GM19468 (cell line): Measurements from ENCODE around the gene HCN1.
"Not testable (repeated sequence)": the region's sequence is repeated elsewhere in the genome, so short reads cannot be mapped to it uniquely, and the experiment has no call there.

Source experiments
- ATAC-seq: cut with Tn5 transposase; IDR thresholded peaks from one replicate; pipeline ENCODE4 v1.9.1; 2021; ENCODE audit warnings: mild to moderate bottlenecking, moderate library complexity, moderate number of reproducible peaks; ENCODE audit not compliant: unreplicated experiment; ENCODE audit errors: extremely low read depth

The HCN1 gene

DNA sequence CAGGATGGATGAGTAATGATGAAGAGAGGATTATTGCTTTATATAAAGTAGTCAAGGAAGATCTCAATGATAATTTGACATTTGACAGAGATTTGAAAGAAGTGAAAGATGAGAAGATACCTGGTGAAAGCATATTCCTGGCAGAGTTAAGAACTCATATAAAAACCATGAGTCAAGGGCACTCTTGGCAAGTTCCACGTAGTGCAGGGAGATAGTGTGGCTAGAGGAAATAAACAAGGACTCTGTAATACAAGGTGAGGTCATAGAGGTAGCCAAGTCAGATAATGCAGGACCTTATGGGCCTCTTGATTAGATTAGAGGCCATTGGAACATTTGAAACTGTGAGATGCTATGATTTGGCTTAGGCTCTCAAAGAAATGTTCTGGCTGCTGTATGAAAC, 72.3 kb downstream of the HCN1 start:
- ATAC-seq = no peak

DNA sequence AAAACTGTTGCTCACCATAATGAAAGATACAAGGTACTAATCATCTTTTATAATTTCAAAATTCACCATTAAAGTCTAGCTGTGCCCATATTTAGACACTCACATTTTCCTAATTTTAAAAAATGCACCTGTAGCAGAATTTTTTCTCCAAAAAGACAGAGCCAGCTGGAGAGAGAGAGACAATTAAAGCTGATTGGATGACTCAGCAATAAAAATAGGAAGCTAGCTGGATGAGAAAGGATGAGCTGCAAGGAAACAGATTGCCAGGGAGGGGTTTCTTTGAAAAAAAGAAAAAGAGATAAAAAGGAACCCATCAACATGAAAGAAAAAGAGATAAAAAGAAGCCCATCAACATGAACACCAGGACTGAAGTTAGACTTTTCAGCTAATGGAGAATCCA, 73.8 kb downstream of the HCN1 start:
- no peak for ATAC-seq

DNA sequence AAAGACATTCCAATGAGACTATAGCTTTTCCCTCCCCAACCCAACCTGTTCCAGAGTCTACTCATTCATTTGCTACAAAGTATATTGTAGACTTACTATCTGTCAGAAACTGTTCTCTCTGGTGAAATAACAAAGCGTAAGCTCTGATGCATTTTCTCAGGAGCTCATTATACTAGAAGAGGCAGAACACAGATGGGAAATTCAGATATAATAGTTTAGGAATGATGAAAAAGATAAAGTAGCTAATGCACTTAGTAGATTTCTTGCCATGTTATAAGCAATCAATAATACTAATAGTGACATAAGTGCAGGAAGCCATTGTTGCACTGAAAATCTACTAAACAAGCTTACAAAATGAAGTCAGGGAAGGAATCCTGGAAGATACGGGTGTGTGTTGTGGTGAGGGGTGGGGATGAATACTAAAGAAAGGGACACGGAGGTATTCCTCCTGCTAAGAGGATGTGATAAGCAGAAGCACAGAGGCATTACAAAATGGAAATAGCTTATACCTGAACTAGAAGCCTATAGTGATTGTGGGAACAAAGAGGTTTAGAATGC, 78.2 kb downstream of the HCN1 start:
- no peak for ATAC-seq

DNA sequence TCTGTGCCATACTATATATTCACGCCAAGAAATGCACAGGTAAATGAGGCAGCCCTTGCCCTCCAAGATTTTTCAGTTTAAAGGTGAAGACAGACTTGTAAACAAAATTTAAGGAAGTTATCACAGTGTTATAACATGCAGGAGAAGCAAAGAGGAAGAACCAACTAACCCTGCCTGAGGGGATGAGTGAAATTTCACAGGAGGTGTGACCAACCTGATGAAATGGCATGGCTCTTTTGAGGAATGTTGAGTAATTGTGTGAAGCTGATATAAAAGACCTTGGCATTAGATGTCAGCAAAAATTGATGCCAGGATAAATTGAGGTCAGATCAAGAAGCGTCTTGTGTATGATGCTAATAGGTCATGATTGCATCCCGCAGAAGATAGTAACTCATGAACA, 86.5 kb downstream of the HCN1 start:
- ATAC-seq = no peak

DNA sequence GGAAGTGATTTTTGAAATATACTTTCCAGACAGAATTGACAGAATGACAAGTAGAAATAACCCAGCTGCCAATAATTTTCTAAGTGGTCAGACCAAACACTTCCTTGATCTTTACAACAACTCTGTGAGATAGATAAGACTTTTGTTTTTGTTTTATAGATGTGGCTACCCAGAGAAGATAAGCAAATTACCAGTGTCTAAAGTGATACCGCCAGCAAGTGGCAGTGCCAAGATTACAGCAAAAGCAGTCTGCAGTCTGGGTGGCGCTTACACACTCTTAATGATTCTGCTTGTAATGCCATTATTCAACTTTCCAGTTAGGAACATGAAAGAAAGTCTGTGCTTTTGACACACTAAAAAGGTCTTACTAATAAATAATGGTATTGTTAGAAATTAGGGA, 92.1 kb downstream of the HCN1 start:
- ATAC-seq = no peak

DNA sequence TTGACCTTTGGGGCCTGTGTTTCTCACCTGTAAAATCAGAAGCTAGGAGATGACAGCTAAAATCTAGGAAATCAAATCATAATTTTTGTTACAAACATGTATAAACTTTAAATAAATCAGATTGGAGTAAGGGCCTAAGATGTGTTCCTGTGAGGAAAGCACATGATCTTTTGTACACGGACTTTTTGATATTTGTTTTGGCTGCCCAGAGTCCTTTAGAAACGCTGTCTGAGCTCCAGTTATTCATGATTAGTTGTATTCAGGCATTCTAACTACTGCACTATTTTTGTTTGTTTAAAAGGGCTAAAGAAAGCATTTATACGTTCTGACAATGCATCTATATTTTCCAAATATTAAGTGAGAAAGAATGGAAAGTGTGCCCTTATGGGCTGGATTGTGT, 94.8 kb downstream of the HCN1 start:
- no peak for ATAC-seq

DNA sequence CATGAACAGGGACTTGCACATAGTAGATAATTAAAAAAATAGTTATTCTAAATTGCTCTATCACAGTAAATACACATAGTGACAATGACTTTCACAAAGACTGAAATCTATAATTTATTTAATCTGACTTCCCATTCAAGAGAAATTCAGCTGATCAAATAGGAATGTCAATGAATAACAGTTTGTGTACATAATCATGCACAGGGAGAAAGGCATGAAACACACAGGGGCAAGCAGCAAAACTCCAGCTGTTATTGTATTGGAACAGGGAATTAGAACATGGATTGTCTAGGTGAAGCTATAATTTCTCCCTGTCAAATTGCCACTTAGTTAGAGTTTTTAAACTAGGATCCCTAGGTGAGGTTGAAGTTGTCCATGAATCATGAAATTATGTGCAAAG, 99.9 kb downstream of the HCN1 start:
- no peak for ATAC-seq

DNA sequence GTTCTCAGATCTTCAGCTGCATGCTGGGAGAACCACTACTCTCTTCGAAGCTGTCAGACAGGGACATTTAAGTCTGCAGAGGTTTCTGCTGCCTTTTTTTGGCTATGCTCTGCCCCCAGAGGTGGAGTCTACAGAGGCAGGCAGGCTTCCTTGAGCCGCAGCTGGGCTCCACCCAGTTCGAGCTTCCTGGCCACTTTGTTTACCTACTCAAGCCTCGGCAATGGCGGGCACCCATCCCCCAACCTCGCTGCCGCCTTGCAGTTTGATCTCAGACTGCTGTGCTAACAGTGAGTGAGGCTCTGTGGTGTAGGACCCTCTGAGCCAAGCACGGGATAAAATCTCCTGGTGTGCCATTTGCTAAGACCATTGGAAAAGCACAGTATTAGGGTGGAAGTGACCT, 110.2 kb downstream of the HCN1 start:
- not testable (repeated sequence) for ATAC-seq

DNA sequence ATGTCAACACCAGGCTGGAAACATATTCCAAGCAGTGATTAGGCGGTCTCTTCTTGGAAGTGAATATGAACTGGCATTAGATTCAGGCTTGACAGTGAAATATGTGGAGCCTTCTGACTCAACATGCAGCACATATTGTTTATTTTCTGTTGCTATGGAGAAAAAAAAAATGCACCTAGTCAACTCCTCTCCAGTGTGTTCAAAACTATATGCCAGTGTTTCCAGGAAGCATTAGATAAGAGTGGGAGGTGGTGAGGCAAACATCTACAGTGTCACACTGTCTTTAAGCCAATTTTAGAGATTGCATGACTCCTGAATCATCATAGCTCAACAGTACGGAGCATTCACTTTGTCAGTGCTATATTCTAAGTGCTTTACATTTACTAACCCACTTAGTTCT, 117.9 kb downstream of the HCN1 start:
- ATAC-seq = no peak

DNA sequence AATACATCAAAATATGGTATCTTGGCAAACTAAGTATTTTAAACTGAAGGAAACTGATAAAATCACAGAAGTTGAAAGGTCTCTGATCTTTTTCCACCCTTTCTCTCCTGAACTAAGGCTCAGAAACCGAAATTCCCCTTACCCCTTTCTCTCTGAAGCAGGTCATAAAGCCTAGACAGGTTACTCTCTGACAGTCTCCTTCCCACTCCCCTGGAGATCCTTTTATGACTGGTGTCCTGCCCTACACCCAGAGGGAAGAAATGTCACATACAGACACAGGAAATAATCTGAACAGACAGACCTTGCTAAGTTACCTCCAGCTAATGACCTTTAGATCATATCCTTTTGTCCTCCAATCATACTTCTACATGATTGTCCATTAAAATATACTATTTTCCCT, 127.4 kb downstream of the HCN1 start:
- no peak for ATAC-seq

DNA sequence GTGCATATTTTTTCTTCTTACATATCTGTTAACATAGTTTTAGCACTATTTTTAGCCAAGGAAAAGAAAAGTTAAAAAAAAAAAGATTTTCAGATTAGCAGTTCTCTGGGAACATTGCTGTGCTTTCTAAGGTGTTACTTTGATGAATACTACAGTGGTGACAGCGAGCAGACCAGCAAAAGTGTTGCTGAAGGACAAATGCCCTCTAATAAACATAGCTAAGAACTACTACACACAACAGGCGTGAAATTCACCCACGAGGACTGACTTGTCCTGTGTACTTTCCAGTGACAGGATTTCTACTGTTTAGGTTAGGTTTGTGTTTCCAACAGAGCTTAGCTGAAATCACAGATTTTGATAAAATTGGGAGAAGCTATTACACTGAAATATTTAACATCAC, 153.8 kb downstream of the HCN1 start:
- no peak for ATAC-seq

DNA sequence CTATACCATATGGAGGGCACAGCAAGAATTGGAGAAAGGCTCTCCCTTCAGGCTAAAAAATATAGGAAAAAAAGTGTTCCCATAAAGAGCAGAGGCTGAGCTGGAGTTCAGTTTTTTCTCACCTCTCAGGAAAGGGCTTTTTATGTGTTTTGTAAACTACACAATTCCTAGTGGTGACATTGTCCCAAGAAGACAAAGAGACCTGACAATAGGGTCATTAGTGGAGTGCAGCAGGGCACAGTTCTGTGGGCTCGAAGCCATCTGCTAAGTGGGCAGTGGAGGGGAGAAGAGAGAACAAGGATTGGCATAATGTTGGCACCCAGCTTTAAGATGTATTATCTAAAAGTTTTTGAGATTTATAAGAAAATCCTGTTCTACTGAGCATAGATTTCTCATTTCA, 162.5 kb downstream of the HCN1 start:
- ATAC-seq = no peak

DNA sequence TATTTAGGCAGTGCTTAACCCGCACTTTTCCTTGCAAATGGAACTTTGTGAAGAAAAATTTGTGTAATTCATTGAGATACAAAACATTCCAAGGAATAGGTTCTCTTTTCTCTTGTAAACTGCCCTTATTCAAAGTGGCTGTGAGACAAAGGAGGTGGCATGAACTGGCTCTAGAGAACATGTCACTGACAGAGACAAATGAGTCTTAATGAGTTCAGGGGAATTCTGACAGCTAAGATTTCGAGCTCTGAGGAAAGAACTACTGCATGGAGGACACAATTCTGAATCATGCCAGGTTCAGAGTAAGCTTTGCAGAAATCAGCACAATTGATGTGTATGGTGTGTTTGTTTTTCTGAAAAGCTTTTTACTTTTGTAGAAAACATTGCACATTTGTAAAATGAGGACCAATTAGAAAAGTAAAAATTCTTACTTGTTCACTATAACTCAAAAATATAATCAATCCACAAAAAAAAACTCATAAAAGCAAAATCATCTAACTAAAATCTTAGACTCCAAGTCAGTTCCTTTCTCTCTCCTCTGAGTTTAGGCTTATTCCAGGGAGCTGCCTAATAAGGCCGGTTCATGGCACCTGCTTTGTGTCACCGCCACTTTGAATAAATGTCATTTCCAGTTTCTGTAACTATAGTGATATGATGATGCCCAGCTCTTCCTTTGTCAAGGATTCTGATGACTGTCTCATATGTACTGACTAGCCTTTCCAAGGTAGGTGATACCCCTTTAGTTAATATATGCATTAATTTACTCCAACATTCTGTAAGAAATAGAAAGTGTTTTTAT, 163.2 kb downstream of the HCN1 start:
- no peak for ATAC-seq

DNA sequence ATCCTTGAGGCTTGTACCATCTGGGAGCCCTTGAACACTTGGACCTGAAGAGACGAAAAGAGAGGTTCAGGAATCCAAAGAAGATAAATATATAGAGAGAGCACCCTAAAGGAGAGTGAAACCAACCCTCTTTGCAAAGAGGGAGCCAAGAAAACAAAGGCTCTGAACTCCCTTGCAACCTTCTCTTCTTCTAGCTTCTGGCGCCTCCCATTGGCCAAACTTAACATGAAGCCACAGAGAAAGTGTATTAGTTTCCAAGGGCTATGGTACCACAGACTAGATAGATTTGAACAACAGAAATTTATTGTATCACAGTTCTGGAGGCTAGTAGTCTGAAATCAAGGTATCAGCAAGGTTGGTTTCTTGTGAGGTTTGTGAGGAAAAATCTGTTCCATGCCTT, 175.1 kb downstream of the HCN1 start:
- no peak for ATAC-seq

DNA sequence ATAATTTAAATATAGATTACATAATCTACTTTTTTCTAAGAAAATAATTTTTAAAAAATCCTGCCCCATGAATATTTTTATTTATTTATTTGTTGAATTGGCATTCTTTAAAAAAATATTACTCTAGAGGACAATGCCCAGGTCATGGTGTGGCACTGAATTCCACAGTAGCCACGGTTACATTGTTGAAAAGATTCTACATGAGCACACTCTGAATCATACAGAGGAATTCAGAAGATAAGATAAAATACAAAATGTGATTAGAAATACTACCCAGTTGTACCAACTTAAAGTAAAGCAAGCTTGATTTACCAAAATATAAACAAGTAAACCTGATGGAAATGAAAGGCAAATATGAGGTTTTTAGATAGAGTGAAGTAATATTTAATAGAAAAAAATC, 183.7 kb downstream of the HCN1 start:
- ATAC-seq = no peak

DNA sequence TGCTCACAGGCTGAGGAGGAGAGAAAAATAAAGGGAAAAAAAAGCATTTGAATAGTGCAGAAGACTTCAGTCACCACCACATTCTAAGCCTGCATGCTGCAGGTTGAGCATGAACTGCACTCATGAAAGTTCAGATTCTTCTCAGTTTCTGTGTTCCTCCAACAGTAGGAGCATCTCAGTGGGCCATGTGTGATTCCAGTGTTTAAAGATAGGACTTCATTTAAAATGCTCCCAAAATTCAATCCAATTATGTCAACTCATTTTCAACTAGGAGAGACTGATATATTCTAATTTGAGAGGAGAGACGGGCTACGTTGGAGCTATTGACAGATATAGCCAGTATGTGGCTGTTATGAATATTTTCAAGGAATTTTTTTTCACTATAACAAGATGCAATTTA, 186.8 kb downstream of the HCN1 start:
- no peak for ATAC-seq

DNA sequence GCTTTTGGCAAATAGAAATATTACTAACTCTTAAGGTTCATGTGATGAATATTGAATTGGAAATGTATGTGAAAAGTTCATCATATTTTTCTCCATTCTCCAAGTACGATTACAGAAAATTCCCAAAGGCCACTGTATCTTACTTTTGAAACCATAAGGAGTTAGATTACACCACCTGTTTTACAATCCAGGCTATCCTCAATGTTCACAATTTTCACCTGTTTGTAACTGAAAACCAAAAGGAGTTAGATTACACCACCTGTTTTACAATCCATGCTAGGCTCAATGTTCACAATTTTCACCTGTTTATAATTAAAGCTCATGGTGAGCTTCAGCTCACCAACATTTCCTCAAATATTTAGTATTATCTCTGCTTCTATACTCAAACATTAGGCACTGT, 188.0 kb downstream of the HCN1 start:
- ATAC-seq = no peak

DNA sequence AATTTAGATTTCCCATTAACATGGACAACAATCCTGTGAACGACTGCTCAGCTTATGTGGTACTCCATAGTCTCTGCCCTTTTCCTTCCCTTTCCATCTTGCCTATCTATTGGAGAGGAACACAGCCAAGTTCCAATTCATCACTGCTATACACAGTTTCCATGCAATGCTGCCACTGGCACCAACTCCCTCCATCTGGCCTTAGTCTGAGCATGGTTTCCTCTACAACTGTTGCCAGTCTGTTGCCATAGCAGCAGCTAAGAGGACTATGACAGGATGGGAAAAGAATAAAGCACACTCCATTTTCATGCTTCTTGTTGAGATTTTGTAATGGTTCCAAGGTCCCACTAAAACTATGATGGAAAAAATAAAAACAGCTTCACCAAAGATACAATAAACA, 189.0 kb downstream of the HCN1 start:
- ATAC-seq = no peak

DNA sequence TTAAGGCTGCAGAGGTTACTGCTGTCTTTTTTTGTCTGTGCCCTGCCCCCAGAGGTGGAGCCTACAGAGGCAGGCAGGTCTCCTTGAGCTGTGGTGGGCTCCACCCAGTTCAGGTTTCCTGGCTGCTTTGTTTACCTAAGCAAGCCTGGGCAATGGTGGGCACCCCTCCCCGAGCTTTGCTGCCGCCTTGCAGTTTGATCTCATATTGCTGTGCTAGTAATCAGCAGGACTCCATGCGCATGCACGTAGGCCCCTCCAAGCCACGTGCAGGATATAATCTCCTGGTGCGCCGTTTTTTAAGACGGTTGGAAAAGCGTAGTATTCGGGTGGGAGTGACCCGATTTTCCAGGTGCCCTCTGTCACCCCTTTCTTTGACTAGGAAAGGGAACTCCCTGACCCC, 197.2 kb downstream of the HCN1 start:
- ATAC-seq = not testable (repeated sequence)

DNA sequence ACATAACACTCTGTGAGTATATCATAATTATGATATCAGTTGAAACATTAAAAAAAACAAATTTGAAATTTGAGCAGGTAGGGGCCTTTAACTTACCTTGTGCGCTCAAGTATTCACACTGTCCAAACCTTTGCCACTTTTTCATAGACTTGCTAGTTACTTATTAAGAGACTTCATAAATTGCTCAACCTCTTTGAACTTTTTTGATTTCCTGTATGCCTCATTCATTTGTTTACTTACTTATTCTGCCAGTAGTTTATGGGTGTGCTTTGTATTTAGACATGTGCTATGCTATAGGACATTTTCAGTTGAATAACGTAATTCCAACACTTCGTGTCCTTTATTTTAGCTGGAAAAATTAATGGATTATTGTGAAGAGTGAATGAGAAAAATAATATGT, 204.8 kb downstream of the HCN1 start:
- no peak for ATAC-seq

DNA sequence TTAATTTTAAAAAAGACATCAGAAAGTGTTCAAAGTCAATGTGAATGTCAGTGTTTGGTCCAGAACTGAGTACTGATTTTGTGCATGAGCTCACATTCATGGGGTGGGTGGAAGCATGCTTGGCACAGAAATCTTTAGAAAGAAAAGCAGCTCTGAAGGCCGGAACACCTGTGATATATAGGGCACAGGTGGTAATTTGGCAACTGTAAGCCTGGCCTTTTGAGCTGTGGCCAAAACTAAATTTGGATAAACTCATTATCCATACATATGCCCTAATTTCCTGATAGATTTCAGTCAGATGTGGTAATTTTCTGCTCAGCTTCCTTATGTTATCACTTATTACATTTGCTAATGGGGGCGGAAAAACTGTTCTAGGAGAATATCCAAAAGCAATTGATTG, 211.4 kb downstream of the HCN1 start:
- no peak for ATAC-seq

DNA sequence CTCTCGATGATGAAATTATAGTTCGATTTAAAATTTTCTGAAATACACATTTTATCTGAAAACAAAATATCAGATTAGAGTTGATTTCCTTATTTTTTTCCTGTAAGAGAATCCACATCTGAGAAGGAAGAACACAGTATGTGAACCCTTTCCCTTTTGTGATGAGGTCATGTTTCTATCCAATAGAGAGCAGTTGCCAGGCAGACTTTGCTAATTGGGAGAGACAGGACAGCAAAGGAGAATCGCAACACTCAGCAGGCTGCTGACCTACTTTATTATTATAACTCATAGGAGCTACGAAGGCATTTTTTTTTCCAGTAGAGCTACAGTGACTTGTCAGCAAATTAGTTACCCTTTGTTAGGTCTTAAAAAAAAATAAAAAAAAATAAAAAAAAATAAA, 242.1 kb downstream of the HCN1 start:
- ATAC-seq = no peak
